SU-DHL-6 (cell line): ENCODE results near the gene ACOT8.

Experiments used
- EZH2phosphoT487 ChIP-seq: fragments of 200-600 bp; sonication (generic), shearing (Covaris generic); conservative IDR thresholded peaks from 2 replicates; pipeline ENCODE4 v1.6.1; 2018; ENCODE audit warnings: mild to moderate bottlenecking, antibody characterized with exemption, low read length, moderate library complexity, mixed read lengths
- TF ChIP-seq, protein P1 (sequence below): fragments of 200-600 bp; sonication (generic); IDR thresholded peaks from one replicate; pipeline ENCODE4 v1.5.1; 2017; ENCODE audit warnings: antibody characterized with exemption, mild to moderate bottlenecking, low read length, moderate library complexity; ENCODE audit not compliant: insufficient read depth, poor library complexity, severe bottlenecking

DNA sequence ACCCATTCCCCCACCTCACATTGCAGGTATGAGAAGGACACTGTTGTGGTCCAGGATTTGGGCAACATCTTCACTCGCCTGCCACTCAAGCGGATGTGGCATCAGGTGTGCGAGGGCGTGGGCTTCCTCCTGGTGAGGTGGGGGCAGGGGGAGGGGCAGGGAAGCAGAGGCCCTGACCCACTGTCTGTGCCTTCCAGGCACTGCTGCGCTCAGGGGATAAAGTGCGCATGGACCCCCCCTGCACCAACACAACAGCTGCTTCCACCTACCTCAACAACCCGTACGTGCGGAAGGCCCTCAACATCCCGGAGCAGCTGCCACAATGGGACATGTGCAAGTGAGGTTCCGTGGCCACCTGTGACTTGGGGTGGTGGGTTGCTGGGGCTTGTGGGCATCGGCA is 37.6 kb upstream of the ACOT8 start:
- TF ChIP-seq, protein P1, sequence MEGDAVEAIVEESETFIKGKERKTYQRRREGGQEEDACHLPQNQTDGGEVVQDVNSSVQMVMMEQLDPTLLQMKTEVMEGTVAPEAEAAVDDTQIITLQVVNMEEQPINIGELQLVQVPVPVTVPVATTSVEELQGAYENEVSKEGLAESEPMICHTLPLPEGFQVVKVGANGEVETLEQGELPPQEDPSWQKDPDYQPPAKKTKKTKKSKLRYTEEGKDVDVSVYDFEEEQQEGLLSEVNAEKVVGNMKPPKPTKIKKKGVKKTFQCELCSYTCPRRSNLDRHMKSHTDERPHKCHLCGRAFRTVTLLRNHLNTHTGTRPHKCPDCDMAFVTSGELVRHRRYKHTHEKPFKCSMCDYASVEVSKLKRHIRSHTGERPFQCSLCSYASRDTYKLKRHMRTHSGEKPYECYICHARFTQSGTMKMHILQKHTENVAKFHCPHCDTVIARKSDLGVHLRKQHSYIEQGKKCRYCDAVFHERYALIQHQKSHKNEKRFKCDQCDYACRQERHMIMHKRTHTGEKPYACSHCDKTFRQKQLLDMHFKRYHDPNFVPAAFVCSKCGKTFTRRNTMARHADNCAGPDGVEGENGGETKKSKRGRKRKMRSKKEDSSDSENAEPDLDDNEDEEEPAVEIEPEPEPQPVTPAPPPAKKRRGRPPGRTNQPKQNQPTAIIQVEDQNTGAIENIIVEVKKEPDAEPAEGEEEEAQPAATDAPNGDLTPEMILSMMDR = no peak
- no peak for TF ChIP-seq EZH2phosphoT487
